Measurements from ENCODE around the gene GPR42.

DNA sequence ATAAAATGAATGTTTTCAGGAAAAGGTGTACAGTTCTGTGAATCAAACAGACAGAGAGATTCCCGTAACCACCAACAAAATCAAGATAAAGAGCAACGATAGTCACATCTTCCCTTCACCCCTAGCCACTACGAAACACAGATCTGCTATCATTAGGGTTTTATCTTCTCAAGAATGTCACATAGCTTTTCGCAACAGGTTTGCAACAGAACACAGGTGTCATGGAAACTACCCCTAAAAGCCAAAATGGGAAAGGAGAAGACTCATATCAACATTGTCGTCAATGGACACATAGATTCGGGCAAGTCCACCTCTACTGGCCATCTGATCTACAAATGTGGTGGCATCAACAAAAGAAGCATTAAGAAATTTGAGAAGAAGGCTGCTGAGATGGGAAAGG, 11.1 kb downstream of the GPR42 start:
- no peak for TF ChIP-seq CTCF (IDR thresholded peaks at IDR 0.05)
- TF ChIP-seq POLR2A (IDR thresholded peaks at IDR 0.05), result no peak

All from Peyer's patch (tissue), 4 donors.